Hepatocyte (in vitro differentiated cells): ENCODE data around the gene SNX1. TPM values are rescaled to one million over a fixed set of nuclear protein-coding genes. Genes with fewer than 3 reads are reported as not detected.
A peak's percentile ranks its signal among the peaks of the same experiment; 100 is the strongest.

ENCODE experiments used
- DNase-seq: peaks from one replicate; pipeline ENCODE4 v3.0.0-alpha.2; 2016; ENCODE audit warnings: low spot score
- H2AFZ ChIP-seq: fragments of 200-600 bp; sonication (generic); 2 replicates; pipeline ENCODE4 v1.6.0; 2016; ENCODE audit warnings: antibody characterized with exemption, mild to moderate bottlenecking
- H3K27ac ChIP-seq: fragments of 200-600 bp; sonication (generic); 2 replicates; pipeline ENCODE4 v1.5.1; 2016; ENCODE audit warnings: mild to moderate bottlenecking
- H3K27me3 ChIP-seq: fragments of 200-600 bp; sonication (generic); 2 replicates; pipeline ENCODE4 v1.6.1; 2016
- H3K36me3 ChIP-seq: fragments of 200-600 bp; sonication (generic); replicated peaks from 2 replicates; pipeline ENCODE4 v1.5.1; 2016; ENCODE audit warnings: low read depth; ENCODE audit not compliant: insufficient read depth
- H3K4me1 ChIP-seq: fragments of 200-600 bp; sonication (generic); 2 replicates; pipeline ENCODE4 v1.5.1; 2016; ENCODE audit warnings: mild to moderate bottlenecking, moderate library complexity; ENCODE audit not compliant: insufficient read depth
- H3K4me2 ChIP-seq: fragments of 200-600 bp; sonication (generic); 2 replicates; pipeline ENCODE4 v1.6.0; 2016
- H3K4me3 ChIP-seq: fragments of 200-600 bp; sonication (generic); 2 replicates; pipeline ENCODE4 v1.5.1; 2016; ENCODE audit warnings: mild to moderate bottlenecking
- H3K79me2 ChIP-seq: fragments of 200-600 bp; sonication (generic); 2 replicates; pipeline ENCODE4 v1.6.0; 2017; ENCODE audit warnings: mild to moderate bottlenecking
- H3K9me2 ChIP-seq: fragments of 200-600 bp; sonication (generic); replicated peaks from 2 replicates; pipeline ENCODE4 v1.6.0; 2017; ENCODE audit warnings: mild to moderate bottlenecking; ENCODE audit not compliant: insufficient read depth
- H3K9me3 ChIP-seq: fragments of 200-600 bp; sonication (generic); 2 replicates; pipeline ENCODE4 v1.5.1; 2016; ENCODE audit warnings: low read depth, mild to moderate bottlenecking
- H4K20me1 ChIP-seq: fragments of 200-600 bp; sonication (generic); 2 replicates; pipeline ENCODE4 v1.6.0; 2016; ENCODE audit warnings: mild to moderate bottlenecking; ENCODE audit not compliant: insufficient read depth, poor library complexity, severe bottlenecking
- EZH2 ChIP-seq: fragments of 200-600 bp; sonication (generic); IDR thresholded peaks from 2 replicates; pipeline ENCODE4 v1.6.1; 2016; ENCODE audit warnings: antibody characterized with exemption, mild to moderate bottlenecking, borderline replicate concordance
- EZH2phosphoT487 ChIP-seq: fragments of 200-600 bp; sonication (generic); IDR thresholded peaks from one replicate; pipeline ENCODE4 v1.6.1; 2018; ENCODE audit warnings: antibody characterized with exemption, mild to moderate bottlenecking, low read depth, moderate library complexity; ENCODE audit not compliant: unreplicated experiment, severe bottlenecking
- WGBS: methylation state at CpG from one replicate; pipeline ENCODE4 v1.1.6; 2016; ENCODE audit warnings: low lambda C conversion rate; ENCODE audit errors: missing lambda C conversion rate; 5-methylcytosine and 5-hydroxymethylcytosine counted together
- polyA plus RNA-seq: library from polyadenylated mRNA; unstranded; fragments of >200 nt; fragmentation: Nextera tagmentation; extraction: Ambion mirVana; gene quantifications from 2 replicates; pipeline ENCODE4 v1.2.1, GENCODE V29; 2016
- total RNA-seq: library from RNA; depleted of rRNA; stranded (reverse); fragments of >200 nt; gene quantifications from 2 replicates; pipeline ENCODE4 v1.2.3, GENCODE V29; 2014
- TF ChIP-seq, protein P1 (sequence below): fragments of 200-600 bp; sonication (generic); IDR thresholded peaks from 2 replicates; pipeline ENCODE4 v1.5.1; 2016; ENCODE audit warnings: antibody characterized with exemption, mild to moderate bottlenecking; ENCODE audit not compliant: poor library complexity

The SNX1 gene
- total and polyA plus RNA-seq, 2 experiments from 2014 or later, result 64.9 to 103 TPM

GRCh38 chr15:64050281-64051092 is 45.3 kb upstream of the SNX1 start:
- Histone ChIP-seq H3K9me2 (no peaks in the 10 kb centered on the region), H3K4me3 (no peak overlapping the region), H3K27me3 (peaks cover 5% of the 10 kb centered on the region), H3K9me3 (no peaks in the 10 kb centered on the region), H3K4me1 (peaks cover 18% of the 10 kb centered on the region), H4K20me1 (no peaks in the 10 kb centered on the region), H3K36me3 (no peaks in the 10 kb centered on the region), H3K27ac (no peak overlapping the region), H3K79me2 (peaks cover 5% of the 10 kb centered on the region), H3K4me2 (no peak overlapping the region), H2AFZ (no peak overlapping the region)
- DNase-seq, result peak; percentile 53
- 62% methylated on average over 8 of the region's 8 CpGs for WGBS
- TF ChIP-seq EZH2 (no peak), EZH2phosphoT487 (no peak)
- TF ChIP-seq, protein P1, sequence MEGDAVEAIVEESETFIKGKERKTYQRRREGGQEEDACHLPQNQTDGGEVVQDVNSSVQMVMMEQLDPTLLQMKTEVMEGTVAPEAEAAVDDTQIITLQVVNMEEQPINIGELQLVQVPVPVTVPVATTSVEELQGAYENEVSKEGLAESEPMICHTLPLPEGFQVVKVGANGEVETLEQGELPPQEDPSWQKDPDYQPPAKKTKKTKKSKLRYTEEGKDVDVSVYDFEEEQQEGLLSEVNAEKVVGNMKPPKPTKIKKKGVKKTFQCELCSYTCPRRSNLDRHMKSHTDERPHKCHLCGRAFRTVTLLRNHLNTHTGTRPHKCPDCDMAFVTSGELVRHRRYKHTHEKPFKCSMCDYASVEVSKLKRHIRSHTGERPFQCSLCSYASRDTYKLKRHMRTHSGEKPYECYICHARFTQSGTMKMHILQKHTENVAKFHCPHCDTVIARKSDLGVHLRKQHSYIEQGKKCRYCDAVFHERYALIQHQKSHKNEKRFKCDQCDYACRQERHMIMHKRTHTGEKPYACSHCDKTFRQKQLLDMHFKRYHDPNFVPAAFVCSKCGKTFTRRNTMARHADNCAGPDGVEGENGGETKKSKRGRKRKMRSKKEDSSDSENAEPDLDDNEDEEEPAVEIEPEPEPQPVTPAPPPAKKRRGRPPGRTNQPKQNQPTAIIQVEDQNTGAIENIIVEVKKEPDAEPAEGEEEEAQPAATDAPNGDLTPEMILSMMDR, result no peak

GRCh38 chr15:64051093-64051402 is 44.7 kb upstream of the SNX1 start:
- Histone ChIP-seq H2AFZ (no peak overlapping the region), H4K20me1 (no peaks in the 10 kb centered on the region), H3K4me3 (no peak overlapping the region), H3K4me2 (no peak overlapping the region), H3K9me2 (no peaks in the 10 kb centered on the region), H3K9me3 (no peaks in the 10 kb centered on the region), H3K79me2 (no peaks in the 10 kb centered on the region), H3K4me1 (peaks cover 14% of the 10 kb centered on the region), H3K36me3 (no peaks in the 10 kb centered on the region), H3K27me3 (peaks cover 5% of the 10 kb centered on the region), H3K27ac (no peak overlapping the region)
- WGBS, result 93% methylated on average over 2 of the region's 2 CpGs
- TF ChIP-seq EZH2phosphoT487 (no peak), EZH2 (no peak)
- TF ChIP-seq, protein P1, result no peak
- DNase-seq, result no peak

DNA sequence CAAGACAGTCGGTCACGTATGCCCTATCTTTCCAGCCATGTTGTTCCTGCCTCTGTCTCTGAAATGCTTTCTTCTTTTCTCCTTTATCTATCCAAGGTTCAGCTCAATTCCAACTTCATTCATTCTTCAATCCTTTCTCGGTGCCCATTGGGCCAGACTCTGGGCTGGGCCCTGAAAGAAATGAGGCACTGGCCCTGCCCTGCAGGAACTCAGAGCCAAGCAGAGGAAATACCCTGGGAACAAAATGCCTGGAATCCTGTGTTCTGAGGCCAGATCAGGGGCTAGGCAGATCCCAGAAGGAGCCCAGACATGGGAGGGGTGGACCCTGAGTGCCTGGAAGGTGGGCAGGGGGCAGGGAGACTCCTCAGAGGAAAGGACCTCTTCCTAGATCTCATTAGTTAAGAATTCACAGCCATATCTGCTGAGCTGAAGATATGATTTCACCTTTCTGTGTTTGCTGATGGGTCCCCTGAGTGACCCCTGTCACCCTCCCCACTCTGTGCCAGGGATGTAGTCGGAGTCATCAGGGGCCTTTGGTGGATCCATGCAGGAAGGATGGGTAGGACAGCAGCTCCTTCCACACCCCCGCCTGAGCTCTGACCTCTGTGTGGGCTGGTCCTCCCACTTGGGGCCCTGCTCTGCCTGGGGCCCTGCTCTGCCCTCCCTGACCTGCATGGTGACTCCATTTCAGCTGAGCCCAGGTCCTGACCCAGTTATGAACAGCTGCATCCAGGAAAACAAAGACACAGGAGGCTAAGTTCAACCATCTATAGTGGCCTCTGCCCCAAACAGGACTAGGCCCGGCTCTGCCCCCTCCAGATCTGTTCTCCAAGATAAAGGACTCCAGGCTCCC is 44.1 kb upstream of the SNX1 start:
- Histone ChIP-seq H3K4me3 (no peak overlapping the region), H2AFZ (no peak overlapping the region), H3K4me1 (peaks cover 12% of the 10 kb centered on the region), H3K27me3 (peaks cover 5% of the 10 kb centered on the region), H3K27ac (no peak overlapping the region), H3K9me2 (no peaks in the 10 kb centered on the region), H3K4me2 (no peak overlapping the region), H3K79me2 (no peaks in the 10 kb centered on the region), H4K20me1 (no peaks in the 10 kb centered on the region), H3K9me3 (no peaks in the 10 kb centered on the region), H3K36me3 (no peaks in the 10 kb centered on the region)
- TF ChIP-seq, protein P1, result no peak
- TF ChIP-seq EZH2 (no peak), EZH2phosphoT487 (no peak)
- WGBS, result 80% methylated on average over 6 of the region's 6 CpGs
- DNase-seq, result no peak
